ENCODE measurements around the gene GRK5.
A peak's percentile ranks its signal among the peaks of the same experiment; 100 is the strongest.

Gene GRK5

GRCh38 chr10:119198438-119198837 lies 8.9 kb upstream of the GRK5 start:
- DNase-seq = no peak

GRCh38 chr10:119199231-119199992 lies 8.0 kb upstream of the GRK5 start:
- peak in 13 of 14 donors; percentile 5 to 55 (median 32) for DNase-seq

GRCh38 chr10:119201233-119201632 lies 6.1 kb upstream of the GRK5 start:
- no peak for DNase-seq

- no peak for DNase-seq
Measured at GRCh38 chr10:119203006-119203405, 4.4 kb upstream of the GRK5 start.

GRCh38 chr10:119205894-119206602 lies 1.3 kb upstream of the GRK5 start:
- peak in 8 of 14 donors; percentile 32 to 62 (median 50) for DNase-seq

- peak in 11 of 14 donors; percentile 48 to 91 (median 83) for DNase-seq
Measured at GRCh38 chr10:119206603-119207365, 587 bp upstream of the GRK5 start.

- DNase-seq = peak in 10 of 14 donors; percentile 25 to 75 (median 60)
Measured at GRCh38 chr10:119207713-119208552, 562 bp downstream of the GRK5 start.

- peak in 1 of 14 donors; percentile 26 for DNase-seq
Measured at GRCh38 chr10:119208553-119208940, 1.2 kb downstream of the GRK5 start.

GRCh38 chr10:119209035-119209735 lies 1.8 kb downstream of the GRK5 start:
- DNase-seq = peak in 9 of 14 donors; percentile 2 to 47 (median 25)

- DNase-seq = peak in 1 of 14 donors; percentile 6
Measured at GRCh38 chr10:119209736-119210355, 2.5 kb downstream of the GRK5 start.

GRCh38 chr10:119210633-119211032 lies 3.3 kb downstream of the GRK5 start:
- DNase-seq = no peak

GRCh38 chr10:119211176-119211575 lies 3.8 kb downstream of the GRK5 start:
- DNase-seq = no peak

GRCh38 chr10:119211625-119212441 lies 4.5 kb downstream of the GRK5 start:
- no peak for DNase-seq

- no peak for DNase-seq
Measured at GRCh38 chr10:119215371-119215770, 8.0 kb downstream of the GRK5 start.

- no peak for DNase-seq
Measured at GRCh38 chr10:119216127-119216526, 8.8 kb downstream of the GRK5 start.

GRCh38 chr10:119217401-119217800 lies 10.0 kb downstream of the GRK5 start:
- DNase-seq = no peak

- no peak for DNase-seq
Measured at GRCh38 chr10:119217991-119218490, 10.7 kb downstream of the GRK5 start.

- no peak for DNase-seq
Measured at GRCh38 chr10:119219871-119220270, 12.5 kb downstream of the GRK5 start.

GRCh38 chr10:119221201-119221600 lies 13.8 kb downstream of the GRK5 start:
- DNase-seq = no peak

GRCh38 chr10:119221666-119222065 lies 14.3 kb downstream of the GRK5 start:
- DNase-seq = no peak
